Psoas muscle (tissue), 8 donors: Measurements from ENCODE around the gene B3GAT1. TPM values are rescaled to one million over a fixed set of nuclear protein-coding genes. Genes with fewer than 3 reads are reported as not detected.

Experiments used
- ATAC-seq, 4 donors: fragments of 200-7000 bp; cut with Tn5 transposase; one replicate each; pipeline ENCODE4 v1.9.1; 2020; ENCODE audit warnings: moderate library complexity in 3 of 4, mild to moderate bottlenecking in 2 of 4
- DNase-seq, 2 donors: peaks; one replicate each; pipeline ENCODE4 v3.0.0-alpha.2; 2020
- H3K27ac ChIP-seq: fragments of 200-600 bp; one replicate; pipeline ENCODE4 v1.8.0; 2022
- H3K27me3 ChIP-seq, 3 donors: fragments of 200-600 bp in 1 of 3; one replicate each; pipeline versions ENCODE4 v1.6.1 to v1.8.0; 2013 to 2022; ENCODE audit warnings: low read length in 2 of 3, mild to moderate bottlenecking in 2 of 3, moderate library complexity in 1 of 3; ENCODE audit not compliant: insufficient read depth in 3 of 3
- H3K36me3 ChIP-seq, 2 donors: fragments of 200-600 bp in 1 of 2; one replicate each; pipeline versions ENCODE4 v1.6.1 to v1.8.0; 2013 to 2022; ENCODE audit warnings: low read depth in 1 of 2, mild to moderate bottlenecking in 1 of 2, moderate library complexity in 1 of 2; ENCODE audit not compliant: insufficient read depth in 1 of 2
- H3K4me1 ChIP-seq: fragments of 200-600 bp; one replicate; pipeline ENCODE4 v1.8.0; 2022
- H3K4me3 ChIP-seq: fragments of 200-600 bp; one replicate; pipeline ENCODE4 v1.8.0; 2022; ENCODE audit warnings: mild to moderate bottlenecking
- H3K9me3 ChIP-seq: fragments of 200-600 bp; one replicate; pipeline ENCODE4 v1.8.0; 2022
- WGBS, 3 donors: extraction: QIAGEN DNeasy Blood & Tissue Kit; methylation state at CpG; one replicate each; pipeline versions ENCODE4 v1.1.6 to v1.1.7; 2013; 5-methylcytosine and 5-hydroxymethylcytosine counted together
- intact Hi-C, 2 donors: fragments of 100-400 bp; cut with DNase I; formaldehyde crosslinking; loops; one replicate each; pipeline versions ENCODE4 v1.11.0 to v1.14.2; 2022
- polyA plus RNA-seq, 3 donors: library from polyadenylated mRNA; stranded (reverse); fragments of 200-250 nt; gene quantifications; one replicate each; pipeline ENCODE4 v1.2.3, GENCODE V29; 2013
- total RNA-seq, 4 donors: library from RNA; stranded (reverse); fragmentation: NEBNext Ultra II Directional in 2 of 4; extraction: Animal tissue kit (Norgen Biotek cat#: 25700) in 2 of 4; gene quantifications; one replicate each; pipeline versions ENCODE4 v1.2.1 to v1.2.4, GENCODE V29; 2021 to 2023
- TF ChIP-seq, protein P1 (sequence below): fragments of 200-600 bp; IDR thresholded peaks from one replicate; pipeline ENCODE4 v1.8.0; 2022; ENCODE audit warnings: antibody characterized with exemption
- donor health status: healthy with polysubstance abuse.
- donor health status: DM: no; HTN: no; CAD: no; lungs with moderate emphysema.
- donor health status: Bipolar disorder and iron deficiency.
- donor health status: healthy.
- donor health status: DM: yes; HTN: yes; CAD: no.
- donor health status: DM: no; HTN: no; CAD: no.
- donor health status: DM: no; HTN: no; CAD: no.
- donor health status: DM: yes; HTN: yes; CAD: no.

The B3GAT1 gene
- total and polyA plus RNA-seq, 7 donors: 0.01 to 0.13 (median 0.06) TPM; not detected in 3

DNA sequence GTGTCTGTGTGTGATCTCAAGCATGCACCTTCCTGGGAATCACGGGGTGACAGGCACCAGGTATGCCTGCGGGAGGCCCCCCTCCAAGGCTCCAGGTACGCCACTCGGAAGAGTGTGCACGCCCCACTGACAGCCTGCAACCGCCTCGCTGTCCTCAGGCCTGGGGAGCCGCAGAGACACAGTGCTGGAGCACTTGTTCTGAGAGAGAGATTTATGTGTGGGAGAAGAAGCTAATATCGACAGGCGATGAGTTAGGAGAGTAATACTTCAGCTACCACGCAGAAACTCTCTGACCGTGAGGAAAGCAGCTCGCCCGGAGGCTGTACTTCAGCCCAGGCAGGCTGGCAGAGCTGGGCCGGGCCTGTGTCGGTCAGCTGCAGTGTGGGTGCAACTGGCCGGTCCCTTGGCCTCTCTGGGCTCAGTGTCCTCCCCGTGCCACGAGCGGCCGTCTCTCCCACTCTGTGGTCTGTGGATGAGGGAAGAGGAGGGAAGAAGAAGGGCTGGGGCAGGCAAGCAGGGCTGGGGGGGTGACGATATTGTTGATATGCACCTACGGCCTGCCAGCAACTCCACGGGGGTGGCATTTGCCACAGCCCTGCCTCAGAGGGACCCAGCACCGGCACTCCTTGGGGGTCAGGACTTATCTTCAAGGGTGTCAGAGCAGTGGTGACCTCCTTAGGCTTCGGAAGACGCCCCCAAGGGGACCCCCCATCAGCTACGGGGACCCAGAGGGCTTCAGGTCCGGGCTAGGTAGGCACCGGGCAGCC lies 7.3 kb downstream of the B3GAT1 start:
- H3K27ac ChIP-seq: no peak overlapping the region
- WGBS, 3 donors: 86 to 88% (median 86%) methylated on average over 29 to 30 of the region's 30 CpGs
- no peak overlapping the region for H3K4me3 ChIP-seq
- peaks cover 0 to 36% (median 9%) of the 10 kb centered on the region in 3 donors for H3K27me3 ChIP-seq
- TF ChIP-seq, protein P1, sequence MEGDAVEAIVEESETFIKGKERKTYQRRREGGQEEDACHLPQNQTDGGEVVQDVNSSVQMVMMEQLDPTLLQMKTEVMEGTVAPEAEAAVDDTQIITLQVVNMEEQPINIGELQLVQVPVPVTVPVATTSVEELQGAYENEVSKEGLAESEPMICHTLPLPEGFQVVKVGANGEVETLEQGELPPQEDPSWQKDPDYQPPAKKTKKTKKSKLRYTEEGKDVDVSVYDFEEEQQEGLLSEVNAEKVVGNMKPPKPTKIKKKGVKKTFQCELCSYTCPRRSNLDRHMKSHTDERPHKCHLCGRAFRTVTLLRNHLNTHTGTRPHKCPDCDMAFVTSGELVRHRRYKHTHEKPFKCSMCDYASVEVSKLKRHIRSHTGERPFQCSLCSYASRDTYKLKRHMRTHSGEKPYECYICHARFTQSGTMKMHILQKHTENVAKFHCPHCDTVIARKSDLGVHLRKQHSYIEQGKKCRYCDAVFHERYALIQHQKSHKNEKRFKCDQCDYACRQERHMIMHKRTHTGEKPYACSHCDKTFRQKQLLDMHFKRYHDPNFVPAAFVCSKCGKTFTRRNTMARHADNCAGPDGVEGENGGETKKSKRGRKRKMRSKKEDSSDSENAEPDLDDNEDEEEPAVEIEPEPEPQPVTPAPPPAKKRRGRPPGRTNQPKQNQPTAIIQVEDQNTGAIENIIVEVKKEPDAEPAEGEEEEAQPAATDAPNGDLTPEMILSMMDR: no peak
- intact Hi-C loops: no loop called here
- ATAC-seq (no peak), DNase-seq (no peak)
- H3K4me1 ChIP-seq: no peaks in the 10 kb centered on the region
- no peaks in the 10 kb centered on the region for H3K36me3 ChIP-seq
- H3K9me3 ChIP-seq: no peaks in the 10 kb centered on the region

DNA sequence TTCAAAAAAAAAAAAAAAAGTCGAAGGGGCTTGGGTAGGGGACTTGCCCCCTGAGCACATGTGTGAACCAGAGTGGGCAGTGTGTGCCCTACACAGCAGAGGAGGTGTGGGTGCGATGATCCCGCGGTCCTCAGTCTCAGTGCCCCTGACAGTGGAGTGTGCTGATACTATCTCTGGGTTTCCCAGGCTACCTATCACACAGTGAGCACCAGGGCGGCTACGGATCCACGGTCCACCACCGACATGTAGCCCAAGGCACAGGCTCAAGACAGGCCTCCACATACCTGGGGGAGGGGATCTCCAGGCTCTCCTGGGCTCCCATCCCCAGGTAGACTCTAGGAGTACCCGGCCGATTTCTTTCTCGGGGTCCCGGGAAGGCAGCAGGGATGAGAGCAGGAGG lies 9.1 kb downstream of the B3GAT1 start:
- DNase-seq (no peak), ATAC-seq (no peak)
- intact Hi-C loops: no loop called here
- H3K27ac ChIP-seq: no peak overlapping the region
- H3K36me3 ChIP-seq: no peaks in the 10 kb centered on the region
- WGBS, 3 donors: 89% methylated on average over 12 of the region's 12 CpGs
- no peak overlapping the region for H3K4me3 ChIP-seq
- TF ChIP-seq, protein P1: no peak
- H3K9me3 ChIP-seq: no peaks in the 10 kb centered on the region
- H3K4me1 ChIP-seq: no peaks in the 10 kb centered on the region
- H3K27me3 ChIP-seq: peaks cover 0 to 34% (median 7%) of the 10 kb centered on the region in 3 donors

GRCh38 chr11:134401825-134402809 lies 9.9 kb downstream of the B3GAT1 start:
- peaks cover 0 to 30% (median 9%) of the 10 kb centered on the region in 3 donors for H3K27me3 ChIP-seq
- ATAC-seq (no peak), DNase-seq (no peak)
- TF ChIP-seq, protein P1: no peak
- no peak overlapping the region for H3K4me3 ChIP-seq
- 63 to 70% (median 64%) methylated on average over 16 to 19 of the region's 19 CpGs for WGBS, 3 donors
- no peaks in the 10 kb centered on the region for H3K4me1 ChIP-seq
- intact Hi-C loops: no loop called here
- no peak overlapping the region for H3K27ac ChIP-seq
- H3K9me3 ChIP-seq: no peaks in the 10 kb centered on the region
- H3K36me3 ChIP-seq: no peaks in the 10 kb centered on the region

DNA sequence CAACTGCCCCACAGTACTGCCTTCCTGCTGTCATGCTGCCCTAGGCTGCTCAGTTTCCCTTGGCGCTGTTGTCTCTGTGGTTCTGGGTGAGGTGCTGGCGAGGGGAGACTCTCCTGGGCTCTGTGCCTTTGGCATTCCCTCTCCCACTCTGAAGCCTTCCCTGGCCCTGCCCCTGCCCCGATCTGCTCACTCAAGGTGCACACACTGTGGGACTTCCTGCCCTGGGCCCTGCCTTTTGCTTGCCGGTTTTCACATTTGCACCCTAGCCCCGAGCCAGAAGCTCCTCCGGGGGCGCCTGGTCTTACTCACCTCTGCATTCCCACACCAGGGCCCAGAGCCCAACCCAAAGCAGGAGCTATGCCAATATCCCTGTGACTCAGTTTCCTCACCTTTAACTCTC lies 12.0 kb downstream of the B3GAT1 start:
- intact Hi-C loops: no loop called here
- 76 to 80% (median 79%) methylated on average over 7 of the region's 7 CpGs for WGBS, 3 donors
- peaks cover 0 to 16% (median 6%) of the 10 kb centered on the region in 3 donors for H3K27me3 ChIP-seq
- DNase-seq (no peak), ATAC-seq (no peak)
- TF ChIP-seq, protein P1: no peak
- H3K9me3 ChIP-seq: no peaks in the 10 kb centered on the region
- H3K27ac ChIP-seq: no peak overlapping the region
- H3K4me3 ChIP-seq: no peak overlapping the region
- no peaks in the 10 kb centered on the region for H3K36me3 ChIP-seq
- no peaks in the 10 kb centered on the region for H3K4me1 ChIP-seq
